Omental fat pad (tissue), 4 donors: ENCODE data around the gene HMOX1. TPM values are rescaled to one million over a fixed set of nuclear protein-coding genes. Genes with fewer than 3 reads are reported as not detected.
A peak's percentile ranks its signal among the peaks of the same experiment; 100 is the strongest.

Source experiments
- ATAC-seq: fragments of 150-250 bp; one replicate; pipeline ENCODE4 v1.9.1; 2016; ENCODE audit warnings: mild to moderate bottlenecking, moderate library complexity; ENCODE audit not compliant: low FRiP score
- DNase-seq: peaks from one replicate; pipeline ENCODE4 v3.0.0-alpha.2; 2019; ENCODE audit warnings: low spot score
- small RNA-seq: library from RNA; depleted of rRNA; stranded (forward); fragments of <200 nt; gene quantifications from one replicate; pipeline ENCODE3, GENCODE V24; 2016
- total RNA-seq, 4 donors: library from RNA; depleted of rRNA; stranded (reverse); fragments of >200 nt; gene quantifications; one replicate each; pipeline ENCODE4 v1.1.0, GENCODE V29; 2016
- TF ChIP-seq, protein P1 (sequence below), 3 donors: fragments of 450-650 bp; IDR thresholded peaks; one replicate each; pipeline ENCODE4 v1.5.1; 2016 to 2017; ENCODE audit warnings: antibody characterized with exemption in 3 of 3, mild to moderate bottlenecking in 3 of 3, moderate library complexity in 2 of 3

HMOX1 gene
- total RNA-seq, 4 donors from 2014 or later, result 32.8 to 625 (median 159) TPM

DNA sequence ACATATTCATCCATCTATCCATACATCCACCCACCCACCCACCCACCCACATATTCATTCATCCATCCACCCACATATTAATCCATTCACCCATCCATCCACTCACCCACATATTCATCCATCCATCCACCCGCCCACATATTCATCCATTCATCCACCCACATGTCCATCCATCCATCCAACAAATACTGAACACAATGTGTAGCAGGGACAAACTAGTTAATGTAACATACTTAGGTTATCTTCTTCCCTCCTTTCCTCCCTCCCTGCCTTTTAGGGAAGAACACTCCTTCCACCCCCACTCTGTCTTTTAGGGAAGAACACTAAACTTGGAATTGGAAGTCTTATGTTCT lies 58.4 kb downstream of the HMOX1 start:
- TF ChIP-seq, protein P1, sequence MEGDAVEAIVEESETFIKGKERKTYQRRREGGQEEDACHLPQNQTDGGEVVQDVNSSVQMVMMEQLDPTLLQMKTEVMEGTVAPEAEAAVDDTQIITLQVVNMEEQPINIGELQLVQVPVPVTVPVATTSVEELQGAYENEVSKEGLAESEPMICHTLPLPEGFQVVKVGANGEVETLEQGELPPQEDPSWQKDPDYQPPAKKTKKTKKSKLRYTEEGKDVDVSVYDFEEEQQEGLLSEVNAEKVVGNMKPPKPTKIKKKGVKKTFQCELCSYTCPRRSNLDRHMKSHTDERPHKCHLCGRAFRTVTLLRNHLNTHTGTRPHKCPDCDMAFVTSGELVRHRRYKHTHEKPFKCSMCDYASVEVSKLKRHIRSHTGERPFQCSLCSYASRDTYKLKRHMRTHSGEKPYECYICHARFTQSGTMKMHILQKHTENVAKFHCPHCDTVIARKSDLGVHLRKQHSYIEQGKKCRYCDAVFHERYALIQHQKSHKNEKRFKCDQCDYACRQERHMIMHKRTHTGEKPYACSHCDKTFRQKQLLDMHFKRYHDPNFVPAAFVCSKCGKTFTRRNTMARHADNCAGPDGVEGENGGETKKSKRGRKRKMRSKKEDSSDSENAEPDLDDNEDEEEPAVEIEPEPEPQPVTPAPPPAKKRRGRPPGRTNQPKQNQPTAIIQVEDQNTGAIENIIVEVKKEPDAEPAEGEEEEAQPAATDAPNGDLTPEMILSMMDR (IDR thresholded peaks at IDR 0.05), result no peak
- ATAC-seq (no peak), DNase-seq (no peak)

DNA sequence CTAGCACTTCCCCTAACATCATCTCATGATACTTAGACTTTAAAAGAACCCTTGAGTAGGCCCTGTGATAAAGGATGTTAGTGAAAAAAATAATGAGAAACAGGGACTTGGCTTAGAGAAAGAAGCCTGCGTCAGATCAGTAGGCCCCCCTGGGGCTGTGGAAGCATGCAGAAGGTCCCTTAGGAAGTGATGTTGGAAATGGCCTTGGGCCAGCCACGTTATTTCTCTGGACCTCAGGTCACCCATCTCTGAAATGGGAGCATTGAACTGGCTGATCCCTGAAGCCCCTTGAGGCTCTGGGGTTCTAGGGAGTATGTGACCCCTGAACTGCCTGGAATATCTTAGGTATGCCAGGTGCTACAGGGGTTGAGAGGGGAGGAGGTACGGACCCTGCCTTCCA lies 59.2 kb downstream of the HMOX1 start:
- TF ChIP-seq, protein P1 (IDR thresholded peaks at IDR 0.05), result no peak
- no peak for ATAC-seq
- no peak for DNase-seq

DNA sequence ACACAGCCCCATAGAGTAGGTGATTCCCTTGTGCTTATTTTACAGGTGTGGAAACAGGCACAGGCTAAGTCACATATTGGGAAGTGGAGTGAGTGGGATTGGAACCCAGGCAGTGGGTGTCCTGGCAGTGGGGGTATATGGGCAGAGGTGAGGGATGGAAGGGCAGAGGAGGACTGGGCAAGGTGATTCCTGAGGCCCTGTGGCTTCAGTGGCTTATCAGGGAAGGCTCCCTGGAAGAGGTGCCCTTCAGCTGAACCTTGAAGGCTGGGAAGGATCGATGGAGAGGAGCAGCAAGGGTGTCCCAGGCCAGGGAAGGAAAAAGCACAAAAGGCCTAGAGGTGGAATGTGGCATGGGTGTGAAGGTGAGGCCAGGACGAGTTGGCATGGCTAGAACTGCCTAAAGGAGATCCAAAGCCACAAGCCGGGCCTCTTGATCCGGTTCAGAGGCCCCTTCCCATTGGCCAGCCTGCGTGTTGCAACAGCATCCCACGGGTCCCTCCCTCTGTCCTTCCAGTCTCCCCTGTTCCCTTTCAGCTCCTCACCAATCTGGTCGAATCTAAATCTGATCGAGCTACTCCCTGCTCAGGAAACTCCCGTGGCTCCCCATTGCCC lies 60.7 kb downstream of the HMOX1 start:
- TF ChIP-seq, protein P1 (IDR thresholded peaks at IDR 0.05), result no peak
- ATAC-seq, result no peak
- no peak for DNase-seq

DNA sequence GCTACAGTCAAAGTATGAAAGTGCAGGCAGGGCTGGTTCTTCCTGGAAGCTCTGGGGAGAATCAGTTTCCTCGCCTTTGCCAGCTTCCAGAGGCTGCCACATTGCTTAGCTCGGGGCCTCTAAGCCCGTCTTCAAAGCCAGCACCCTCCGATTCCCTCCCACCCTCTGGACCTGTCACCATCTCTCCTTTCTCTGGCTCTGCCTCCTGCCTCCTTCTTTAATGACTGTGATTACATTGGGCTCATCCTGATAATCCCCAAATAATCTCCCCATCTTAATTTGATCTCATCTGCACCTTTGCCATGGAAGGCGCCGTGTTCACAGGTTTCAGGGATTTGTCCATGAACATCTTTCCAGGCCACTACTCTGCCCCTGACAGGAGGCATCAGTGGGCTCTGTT lies 61.6 kb downstream of the HMOX1 start:
- TF ChIP-seq, protein P1 (IDR thresholded peaks at IDR 0.05), result no peak
- no peak for ATAC-seq
- no peak for DNase-seq

DNA sequence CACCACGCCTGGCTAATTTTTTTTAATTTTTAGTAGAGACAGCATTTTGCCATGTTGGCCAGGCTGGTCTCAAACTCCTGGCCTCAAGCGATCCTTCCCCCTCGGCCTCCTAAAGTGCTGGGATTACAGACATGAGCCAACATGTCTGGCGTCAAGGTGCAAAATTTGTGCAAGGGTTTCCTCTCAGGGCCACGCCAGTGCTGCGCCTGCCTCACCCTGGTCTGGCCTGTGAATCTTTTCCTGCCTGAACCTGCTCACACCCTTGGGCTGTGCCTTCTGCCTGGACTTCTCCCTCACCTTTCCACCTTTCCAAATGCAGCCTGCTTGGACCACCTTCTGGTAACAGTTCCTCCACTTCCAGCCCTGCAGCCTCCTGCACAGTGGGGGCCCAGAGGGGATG lies 62.4 kb downstream of the HMOX1 start:
- DNase-seq, result no peak
- TF ChIP-seq, protein P1 (IDR thresholded peaks at IDR 0.05), result no peak
- ATAC-seq, result no peak

Small RNA genes within 50 kb of the gene (small RNA-seq; reads per million reads assigned to genes)
- gene MIR3909 (2.4 reads per million, percentile 51 among the genes with 10 or more reads in this experiment), gene MIR6069 (not detected)

Other genes starting within 250 kb of the HMOX1 start
- 10 to 100 TPM; 10.9 to 17.8 (median 12.3) TPM for gene HMGXB4, start 123.6 kb upstream of the HMOX1 start, total RNA-seq
- gene TOM1, start 81.2 kb upstream of the HMOX1 start, total RNA-seq, result 100 to 1,000 TPM in 1 of 4 donors, 10 to 100 TPM in 3; 65.6 to 109 (median 93.2) TPM
- gene MCM5, start 19.0 kb downstream of the HMOX1 start, total RNA-seq, result 10 to 100 TPM; 10.5 to 22.5 (median 13.9) TPM
- gene RASD2, start 159.7 kb downstream of the HMOX1 start, total RNA-seq, result 1 to 10 TPM in 1 of 4 donors, under 1 TPM in 3; 0.19 to 2.8 (median 0.57) TPM
- gene MB, start 236.2 kb downstream of the HMOX1 start, total RNA-seq, result under 1 TPM in 1 of 4 donors, not detected in 3; 0.44 TPM